NCI-H1417 treated with DMSO at 0.1 percent for 48 hours (cell line): Measurements from ENCODE around the gene ETV6.

Experiments used
- DNase-seq: peaks from one replicate; lab custom pipeline; 2025; lab: John Stamatoyannopoulos, UW

Gene ETV6

DNA sequence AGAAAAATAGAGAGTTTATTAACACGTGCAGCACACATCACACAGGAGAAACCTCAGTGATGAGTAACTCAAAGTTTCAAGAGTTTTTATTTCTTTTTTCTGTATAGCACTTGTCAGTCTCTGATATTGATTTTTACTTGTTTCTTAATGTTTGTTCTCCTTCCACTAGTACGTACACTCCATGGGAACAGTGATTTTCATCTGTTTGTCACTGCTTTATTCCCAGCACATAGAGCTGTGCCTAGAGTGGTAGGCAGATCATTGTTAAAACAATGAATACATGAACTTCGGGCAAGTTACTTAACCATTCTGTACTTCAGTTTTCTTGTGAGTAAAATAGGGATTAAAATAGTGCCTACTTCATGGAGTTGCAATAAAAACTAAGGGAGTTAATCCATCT, 46.6 kb downstream of the ETV6 start:
- no peak for DNase-seq

DNA sequence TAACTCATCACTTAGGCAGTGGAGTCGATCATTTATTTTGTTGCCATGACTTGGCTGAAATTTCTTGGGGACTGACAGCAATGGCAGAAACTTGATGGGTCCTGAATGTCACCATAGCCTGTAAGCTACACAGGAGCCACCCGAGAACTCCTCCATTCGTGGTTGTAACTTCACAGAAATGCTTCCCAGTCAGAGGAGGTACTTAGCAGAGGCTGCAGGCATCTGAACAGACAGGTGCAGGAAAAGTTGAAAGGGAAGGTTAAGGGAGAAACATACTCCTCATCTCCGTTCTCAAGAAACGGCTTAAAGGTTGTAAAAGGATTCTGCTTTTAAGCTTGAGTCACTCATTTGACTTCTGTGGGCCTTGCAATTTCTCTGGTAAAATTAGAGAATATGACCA, 47.7 kb downstream of the ETV6 start:
- no peak for DNase-seq

DNA sequence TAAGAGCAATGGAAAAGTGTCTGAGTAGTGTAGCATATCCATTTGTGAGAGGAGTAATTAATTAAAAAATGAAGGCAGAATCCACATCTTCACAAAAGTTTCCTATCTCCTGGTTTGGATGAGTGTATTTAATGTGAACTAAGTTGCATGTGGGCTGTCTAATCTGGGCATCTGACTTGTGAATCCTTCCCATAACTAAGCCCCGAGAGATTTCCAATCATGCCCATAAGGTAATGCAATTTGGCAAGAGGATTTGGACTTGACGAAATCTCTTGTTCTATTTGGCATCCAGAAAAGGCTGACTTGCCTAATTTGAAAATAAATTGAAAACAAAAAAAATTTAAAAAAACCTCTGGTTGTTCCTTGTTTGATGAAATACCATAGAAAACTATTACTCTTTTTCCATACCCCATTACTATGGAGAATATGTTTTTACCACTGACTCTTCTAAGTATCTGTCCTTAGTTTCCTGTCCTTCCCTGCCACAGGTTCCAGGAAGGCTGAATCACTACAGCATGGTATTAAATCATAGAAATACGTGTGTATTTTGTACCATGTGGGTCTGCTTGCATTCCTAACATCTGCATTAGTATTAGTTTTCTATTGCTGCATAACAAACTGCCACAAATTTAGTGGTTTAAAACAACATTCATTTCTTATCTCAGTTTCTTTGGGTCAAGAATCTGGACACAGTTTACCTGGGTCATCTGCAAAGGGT, 48.4 kb downstream of the ETV6 start:
- no peak for DNase-seq

DNA sequence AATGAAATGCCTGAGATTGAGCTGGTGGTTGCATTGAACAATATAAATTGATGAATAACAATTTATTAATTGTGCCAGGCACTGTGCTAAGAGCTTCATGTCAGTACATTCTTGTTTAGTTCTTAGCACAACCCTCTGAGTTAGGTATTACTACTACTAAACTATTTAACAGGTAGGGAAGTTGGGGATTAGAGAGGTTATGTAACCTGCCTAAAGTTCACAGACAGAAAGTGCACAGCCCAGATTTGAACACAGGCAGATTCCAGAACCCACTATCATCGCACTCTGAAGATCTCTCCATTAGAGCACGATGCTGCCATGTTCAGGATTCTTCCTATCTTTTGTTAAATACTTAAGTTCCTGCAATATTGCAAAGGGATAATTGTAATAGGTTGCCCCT, 49.3 kb downstream of the ETV6 start:
- no peak for DNase-seq

DNA sequence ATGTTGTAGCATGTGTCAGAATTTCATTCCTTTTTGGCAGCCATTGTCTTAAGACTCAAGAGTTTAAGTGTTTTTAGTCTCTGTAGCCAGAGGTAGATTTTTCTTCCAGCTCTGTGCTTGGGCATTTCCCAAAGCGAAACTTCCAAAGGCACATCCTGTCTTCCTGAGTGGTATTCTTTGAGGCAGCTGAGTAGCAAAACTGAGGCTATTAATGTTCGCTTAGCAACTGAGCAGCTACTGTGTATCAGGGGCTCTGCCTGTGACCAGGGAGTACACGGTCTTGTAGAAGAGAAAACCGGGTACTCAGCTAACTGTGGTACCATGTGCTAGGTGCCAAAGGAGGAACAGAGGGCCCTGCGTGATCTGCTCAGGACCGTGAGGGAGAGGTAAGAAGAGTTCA, 52.0 kb downstream of the ETV6 start:
- DNase-seq, result no peak

DNA sequence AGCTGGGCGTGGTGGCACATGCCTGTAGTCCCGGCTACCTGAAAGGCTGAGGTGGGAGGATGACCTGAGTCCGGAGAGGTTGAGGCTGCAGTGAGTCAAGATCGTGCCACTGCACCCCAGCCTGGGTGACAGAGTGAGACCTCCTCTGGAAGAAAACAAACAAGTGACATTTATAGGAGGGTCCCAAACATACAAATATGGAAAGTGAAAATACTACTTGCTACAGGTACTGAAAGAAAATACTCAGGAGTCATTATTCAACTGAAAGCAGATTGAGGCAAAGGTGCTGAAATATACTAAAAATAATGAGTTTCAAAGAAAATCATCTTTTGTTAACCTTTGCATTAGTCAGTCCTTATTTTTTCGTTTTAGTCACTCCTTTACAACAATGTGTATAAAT, 53.5 kb downstream of the ETV6 start:
- no peak for DNase-seq

DNA sequence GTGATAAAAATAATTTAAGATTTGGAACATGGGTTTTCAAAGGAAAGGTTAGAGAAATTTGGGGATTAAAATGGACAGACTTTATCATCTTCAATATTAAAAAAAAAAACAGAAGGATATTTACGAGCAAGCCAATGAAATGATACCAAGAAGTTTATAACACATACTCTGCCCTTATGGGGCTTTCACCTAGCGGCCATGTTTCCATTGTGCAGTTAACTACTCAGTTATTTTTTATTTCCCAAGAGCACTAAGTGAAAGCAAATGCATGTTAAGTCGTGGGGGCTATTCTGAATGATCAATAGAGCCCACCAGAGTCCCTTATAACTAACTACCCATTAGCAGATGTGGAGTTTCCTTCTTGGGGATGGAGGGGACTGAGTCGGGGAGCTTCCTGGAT, 53.9 kb downstream of the ETV6 start:
- no peak for DNase-seq

DNA sequence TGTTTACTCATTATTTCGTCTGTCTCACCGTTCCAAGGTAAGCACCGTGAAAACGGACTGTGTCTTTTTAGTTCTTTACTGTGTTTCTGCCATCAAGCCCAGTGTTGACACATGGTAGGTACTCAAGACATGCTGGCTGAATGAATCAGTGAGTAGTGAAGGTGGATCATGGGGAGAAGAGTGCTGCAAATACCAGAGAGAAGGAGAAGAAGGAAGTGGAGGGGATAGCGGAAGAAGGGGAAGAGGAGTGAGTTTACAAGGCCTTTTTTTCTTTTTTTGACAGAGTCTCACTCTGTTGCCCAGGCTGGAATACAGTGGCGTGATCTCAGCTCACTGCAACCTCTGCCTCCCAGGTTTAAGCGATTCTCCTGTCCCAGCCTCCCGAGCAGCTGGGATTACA, 54.6 kb downstream of the ETV6 start:
- DNase-seq, result no peak

DNA sequence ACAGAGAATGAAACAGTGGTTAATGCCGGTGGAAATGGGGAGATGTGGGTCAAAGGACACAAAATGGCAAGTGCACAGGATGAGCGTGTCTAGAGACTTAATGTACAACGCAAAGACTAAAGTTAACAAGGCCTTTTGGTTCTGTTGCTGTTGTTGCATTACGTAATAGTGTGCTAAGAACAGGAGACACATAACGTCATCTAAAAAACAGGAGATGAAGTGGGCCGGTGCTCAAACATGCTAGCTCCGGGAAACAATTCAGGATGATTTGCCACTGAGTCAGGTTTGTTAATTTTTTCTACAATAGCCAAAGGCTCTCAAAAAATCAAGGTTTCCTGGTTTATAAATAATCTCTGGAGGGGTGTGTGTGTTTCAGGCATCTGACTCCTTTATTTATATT, 55.5 kb downstream of the ETV6 start:
- no peak for DNase-seq

DNA sequence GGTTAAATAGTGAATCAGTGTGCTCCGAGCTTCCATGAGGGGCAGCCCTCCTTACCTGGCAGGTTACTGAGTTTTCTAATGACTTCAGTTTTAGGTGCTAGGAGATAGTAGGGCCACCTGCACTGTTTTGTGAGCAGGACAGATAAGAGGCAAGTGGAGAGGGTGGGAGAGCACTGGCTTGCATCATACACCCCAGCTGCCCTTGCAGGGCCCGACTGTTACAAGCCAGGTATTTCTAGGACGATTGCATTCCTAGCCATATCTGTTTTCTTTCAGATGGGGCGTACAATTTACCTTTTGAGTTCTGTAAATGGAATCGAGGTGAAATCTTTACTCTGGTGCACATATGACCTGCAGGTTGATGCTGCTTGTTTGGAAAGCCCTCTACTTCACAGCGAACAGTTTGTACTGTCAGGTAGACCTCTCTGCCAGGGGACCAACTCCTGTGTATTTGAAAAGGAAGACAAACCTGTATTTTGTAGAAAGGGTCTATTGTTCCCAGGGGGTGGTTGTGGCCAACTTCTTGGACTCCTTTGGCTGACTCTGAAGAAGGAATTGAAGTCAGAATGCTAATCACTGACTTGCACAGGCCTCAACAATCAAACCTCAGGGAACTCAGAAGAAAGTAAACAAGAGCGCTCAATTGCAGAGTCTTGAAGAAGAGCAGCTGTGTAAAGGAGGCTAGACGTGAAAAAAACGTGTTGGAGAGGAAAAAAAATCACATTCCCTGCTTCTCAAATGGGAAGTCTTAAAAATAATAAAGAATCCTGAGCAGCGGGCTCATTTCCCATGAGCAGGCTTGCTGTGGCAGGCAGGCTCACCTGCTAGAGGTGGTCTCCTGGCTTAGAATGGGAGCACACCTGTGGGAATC, 57.3 kb downstream of the ETV6 start:
- no peak for DNase-seq

DNA sequence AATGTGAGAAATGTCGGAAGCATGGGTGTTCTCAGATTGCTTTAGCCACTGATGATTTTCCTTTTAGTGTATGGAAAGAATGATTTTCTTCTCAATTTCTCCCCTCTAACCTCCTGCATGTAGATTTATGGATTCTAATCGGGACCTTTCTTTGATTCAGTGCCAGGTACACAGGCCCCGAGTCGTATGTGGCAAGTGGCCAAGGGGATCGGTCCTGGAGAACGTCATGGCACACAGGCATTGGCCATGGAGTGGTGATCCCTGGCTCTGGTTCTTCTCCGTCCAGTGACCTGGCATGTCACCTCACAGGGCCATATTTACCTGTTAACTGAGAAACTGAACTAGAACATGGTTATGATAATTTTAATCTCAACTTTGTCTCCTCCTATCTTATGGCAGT, 58.1 kb downstream of the ETV6 start:
- no peak for DNase-seq

DNA sequence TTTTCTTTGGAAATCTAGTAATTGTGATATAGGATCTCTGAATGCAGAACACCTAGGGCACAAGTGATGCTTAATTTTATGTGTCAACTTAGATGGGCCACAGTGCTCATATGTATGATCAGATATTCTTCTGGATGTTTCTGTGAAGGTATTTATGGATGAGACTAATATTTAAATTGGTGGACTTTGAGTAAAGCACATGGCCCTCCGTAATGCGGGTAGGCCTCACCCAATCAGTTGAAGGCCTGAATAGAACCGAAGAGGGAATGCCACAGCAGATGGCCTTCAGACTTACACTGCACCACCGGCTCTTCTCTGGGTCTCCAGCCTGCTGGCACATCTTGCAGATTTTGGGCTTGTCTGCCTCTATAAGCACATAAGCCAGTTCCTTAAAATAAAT, 60.0 kb downstream of the ETV6 start:
- DNase-seq, result no peak

DNA sequence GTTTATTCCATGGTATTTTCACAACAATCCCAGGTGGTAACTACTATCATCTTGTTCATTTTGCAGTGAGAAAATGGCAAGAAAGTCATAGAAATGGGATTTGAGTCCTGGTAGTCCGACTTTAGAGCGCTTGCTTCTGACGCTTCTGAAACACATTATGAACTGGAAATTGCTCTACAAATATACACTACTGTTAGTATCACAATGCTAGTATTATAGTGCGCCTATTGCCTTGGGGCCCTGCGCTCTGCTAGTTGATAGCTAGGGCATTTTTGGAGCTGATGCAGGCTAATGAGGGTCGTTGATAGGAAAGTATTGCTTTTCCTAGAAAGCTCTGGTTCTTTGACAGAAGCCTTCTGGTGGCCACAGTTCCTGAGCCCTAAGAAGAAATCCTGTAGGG, 61.0 kb downstream of the ETV6 start:
- no peak for DNase-seq

DNA sequence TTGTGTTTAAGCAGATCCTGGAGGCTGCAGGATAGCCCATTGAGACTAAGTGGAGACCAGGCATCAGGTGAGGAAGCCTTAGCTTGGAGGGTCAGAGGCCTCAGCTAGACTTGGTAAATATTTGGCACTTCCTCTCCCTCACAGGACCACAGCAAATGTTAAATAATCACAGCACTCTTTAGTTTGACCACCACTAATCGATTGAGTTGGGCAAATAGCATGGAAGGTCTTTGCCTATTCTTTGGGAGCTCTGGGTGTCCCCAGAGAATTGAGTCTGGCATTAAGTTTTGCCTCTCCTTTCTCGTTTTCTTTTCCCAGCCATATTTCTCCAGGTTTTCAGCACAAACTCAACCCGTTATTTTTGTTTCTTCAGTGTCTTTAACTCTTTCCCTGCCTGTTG, 61.4 kb downstream of the ETV6 start:
- no peak for DNase-seq

DNA sequence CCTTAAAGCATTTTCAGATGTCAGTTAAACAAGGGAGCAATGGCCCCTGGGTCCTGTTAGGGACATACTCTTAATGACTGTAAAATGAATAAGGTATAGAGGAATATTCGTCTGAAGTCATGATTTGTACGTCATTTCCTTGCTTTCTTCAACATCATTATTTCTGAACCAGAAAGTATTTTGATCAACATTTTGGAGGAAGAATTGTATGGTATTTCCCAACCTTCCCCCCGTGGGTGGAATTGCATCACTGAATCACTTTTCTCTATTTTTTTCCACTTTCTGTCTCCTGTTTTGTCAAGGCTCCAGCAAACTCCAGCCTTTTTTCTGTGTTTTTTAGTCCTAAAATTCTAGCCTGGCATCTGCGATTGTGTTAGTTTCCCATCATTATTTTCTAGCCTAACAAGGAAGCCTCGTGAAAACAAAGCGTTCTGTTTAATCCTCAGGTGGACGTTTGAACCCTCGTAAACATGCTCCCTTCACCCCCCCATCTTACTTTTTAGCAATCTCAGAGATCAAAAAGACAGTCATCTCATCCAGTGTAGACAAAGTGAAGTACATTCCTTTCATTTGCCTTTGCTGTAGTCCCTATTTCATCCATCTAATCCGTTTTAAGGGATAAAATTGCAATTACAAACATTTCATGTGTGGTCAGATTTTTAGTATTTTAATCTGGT, 62.3 kb downstream of the ETV6 start:
- DNase-seq, result no peak

DNA sequence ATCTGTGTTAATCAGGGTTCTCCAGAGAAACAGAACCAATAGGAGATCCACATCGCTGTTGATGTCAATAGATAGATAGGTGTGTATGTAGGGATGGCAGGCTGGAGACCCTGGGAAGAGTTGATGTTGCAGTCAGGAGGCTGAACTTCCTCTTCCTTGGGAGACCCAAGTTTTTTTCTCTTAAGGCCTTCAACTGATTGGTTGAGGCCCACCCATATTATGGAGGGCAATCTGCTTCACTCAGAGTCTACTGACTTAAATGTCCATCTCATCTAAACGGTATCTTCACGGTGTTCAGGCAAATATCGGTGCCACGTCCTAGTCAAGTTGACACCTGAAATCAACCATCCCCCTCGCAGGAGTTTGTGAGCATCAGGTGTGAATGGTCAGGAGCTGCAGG, 63.0 kb downstream of the ETV6 start:
- DNase-seq, result no peak

DNA sequence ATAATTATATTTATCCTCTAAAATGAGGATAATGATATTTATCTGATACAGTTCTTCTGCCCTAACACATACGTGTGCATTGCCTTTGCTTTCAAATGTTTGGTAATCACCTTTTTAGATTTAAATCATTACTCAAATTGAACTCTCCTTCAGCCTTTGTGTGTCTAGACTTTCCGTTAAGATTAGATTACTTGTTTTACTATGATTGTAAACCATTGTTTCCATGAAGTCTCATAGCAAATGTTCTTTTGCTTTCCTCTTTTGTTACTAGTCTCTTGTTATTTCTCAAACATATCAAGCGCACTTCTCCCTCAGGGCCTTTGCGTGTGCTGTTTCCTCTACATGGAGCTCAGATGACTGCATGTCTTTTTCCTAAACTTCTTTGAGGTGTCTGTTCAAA, 63.7 kb downstream of the ETV6 start:
- DNase-seq, result no peak

DNA sequence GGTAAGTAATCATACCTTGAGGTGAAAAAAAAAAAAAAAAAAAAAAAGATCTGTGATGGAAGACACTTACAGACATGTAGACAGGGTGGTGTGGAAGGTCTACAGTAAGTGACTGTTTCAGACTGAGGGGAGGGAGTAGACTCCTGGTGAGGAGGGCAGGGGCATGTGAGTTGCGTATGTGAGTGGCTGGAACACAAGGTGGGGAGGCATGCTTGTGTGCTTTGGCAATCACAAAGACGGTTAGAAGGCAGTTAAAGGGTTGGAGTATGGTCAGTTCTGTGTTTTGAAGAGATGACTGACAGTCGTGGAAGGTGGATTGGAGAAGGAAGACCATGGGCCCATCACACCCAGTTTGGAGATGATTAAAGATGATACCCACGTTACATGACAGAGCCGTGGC, 65.2 kb downstream of the ETV6 start:
- DNase-seq, result no peak

DNA sequence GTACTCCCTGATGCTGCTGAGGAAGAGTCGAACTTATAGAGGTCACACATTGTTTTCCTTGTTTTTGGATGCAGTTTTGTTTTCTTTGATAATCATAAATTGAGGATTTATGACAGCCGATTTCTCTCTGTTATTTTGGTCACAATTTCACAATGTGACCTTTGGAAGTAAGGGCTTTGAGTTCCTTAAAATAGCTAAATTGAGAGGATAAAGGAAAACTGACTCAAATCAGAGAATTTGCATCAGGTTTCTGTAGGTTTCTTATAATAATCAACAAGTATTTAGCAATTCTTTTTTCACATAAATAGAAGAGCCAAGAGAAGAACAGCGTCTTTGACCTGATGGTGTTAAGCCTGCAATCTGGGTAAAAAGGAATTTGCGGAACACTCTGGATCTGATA, 66.1 kb downstream of the ETV6 start:
- no peak for DNase-seq

DNA sequence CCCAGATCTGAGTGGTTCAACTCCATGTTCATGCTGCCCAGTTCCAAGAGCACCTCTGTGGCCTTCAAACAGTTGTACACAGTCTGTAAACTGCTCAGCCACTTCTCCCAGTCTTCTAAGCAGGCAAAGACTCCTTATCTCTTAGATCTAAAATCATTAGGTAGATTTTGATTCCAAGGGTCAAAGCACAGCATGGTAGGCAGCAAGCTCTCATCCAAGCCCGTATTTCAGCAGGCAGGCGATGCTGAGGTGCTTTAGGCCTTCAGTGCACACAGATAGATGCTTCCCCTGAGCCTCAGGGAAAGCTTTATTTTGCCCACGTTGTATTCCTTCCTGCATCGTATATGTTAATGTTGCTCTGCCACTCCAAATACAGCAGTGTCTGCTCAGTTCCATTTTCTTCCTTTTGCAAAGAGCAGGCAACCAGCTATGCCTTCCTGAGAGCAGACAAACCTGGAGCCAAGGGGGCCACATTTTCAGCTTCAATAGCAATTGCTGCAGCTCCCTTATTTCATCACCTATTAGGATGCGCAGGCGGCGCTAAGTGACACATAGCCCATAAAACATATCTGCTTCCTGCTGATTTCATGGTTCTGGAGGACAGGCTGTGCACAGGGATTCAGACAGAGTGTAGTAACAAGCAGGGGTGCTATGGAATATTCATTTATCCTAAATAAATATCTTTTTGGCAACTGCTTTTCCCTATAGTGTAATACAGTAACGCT, 67.5 kb downstream of the ETV6 start:
- no peak for DNase-seq

DNA sequence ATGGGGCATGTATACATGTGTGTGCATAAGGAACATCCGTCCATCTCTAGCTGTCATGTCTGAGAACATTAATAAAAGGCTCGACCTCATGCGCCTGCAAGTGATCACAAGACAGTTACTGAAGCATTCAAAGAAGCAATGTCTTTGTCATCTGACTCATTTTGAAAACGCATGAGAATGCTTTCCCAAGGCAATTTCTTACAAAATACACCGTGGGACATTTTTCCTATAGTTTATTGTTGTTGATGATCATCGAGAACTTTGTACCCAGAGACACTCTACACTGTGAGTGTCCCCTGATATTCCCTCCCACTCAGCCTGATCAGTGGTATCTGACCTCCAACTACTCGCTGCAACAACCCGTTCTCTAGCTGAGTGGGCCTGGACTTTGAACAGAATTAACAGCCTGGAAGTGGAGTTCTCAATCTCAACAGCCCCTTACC, 68.1 kb downstream of the ETV6 start:
- DNase-seq, result no peak

DNA sequence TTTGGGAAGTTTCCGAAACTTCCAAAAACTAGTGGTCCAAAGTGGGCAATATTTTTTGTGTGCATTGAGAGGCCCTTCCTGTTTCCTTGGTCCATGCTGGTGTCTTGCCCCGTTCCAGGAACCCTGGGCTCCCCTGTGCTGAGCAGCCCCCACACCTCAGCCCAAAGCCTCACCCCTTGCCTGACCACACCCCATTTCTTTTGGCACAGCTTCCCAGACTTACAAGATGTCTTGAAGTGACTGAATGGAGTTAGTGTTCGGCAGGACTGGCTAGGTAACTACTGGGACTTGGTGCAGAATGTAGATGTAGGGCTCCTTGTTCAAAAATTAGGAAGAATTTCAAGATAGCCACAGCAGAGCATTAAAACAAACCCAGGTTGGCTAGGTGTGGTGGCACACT, 68.6 kb downstream of the ETV6 start:
- DNase-seq, result no peak
